ENCODE data around the gene PDE7B. TPM values are rescaled to one million over a fixed set of nuclear protein-coding genes. Genes with fewer than 3 reads are reported as not detected.

The PDE7B gene
- total RNA-seq, 4 donors from 2014 or later: 1.4 to 11.6 (median 3.5) TPM

DNA sequence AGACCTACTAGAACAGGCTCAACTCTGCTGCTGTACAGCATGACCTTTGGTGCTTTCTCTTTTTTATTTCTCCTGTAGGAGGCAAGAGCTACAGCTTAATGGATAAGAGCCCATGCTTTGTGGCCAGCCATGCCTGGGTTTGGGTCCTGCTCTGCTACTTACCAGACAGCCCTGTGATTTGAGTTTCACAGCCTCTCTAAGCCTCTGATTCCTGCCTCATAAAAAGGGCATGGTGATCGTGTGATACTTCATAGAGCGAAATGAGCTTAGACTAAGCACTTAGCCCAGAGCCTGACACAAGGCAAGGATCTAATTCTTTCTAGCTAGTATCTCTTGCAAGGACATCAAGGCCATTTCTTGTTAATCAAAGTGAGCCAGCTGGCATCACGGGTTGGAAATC is 19.3 kb upstream of the PDE7B start:
- no peak for DNase-seq
- no peak for TF ChIP-seq CTCF (IDR thresholded peaks at IDR 0.05)
- TF ChIP-seq POLR2A (IDR thresholded peaks at IDR 0.05): no peak
- H3K27me3 ChIP-seq: no peaks in the 10 kb centered on the region

GRCh38 chr6:135833771-135834170 is 17.7 kb upstream of the PDE7B start:
- Histone ChIP-seq H3K36me3 (no peaks in the 10 kb centered on the region), H3K27ac (no peak overlapping the region)
- TF ChIP-seq POLR2A (IDR thresholded peaks at IDR 0.05): no peak
- no peak for TF ChIP-seq CTCF (IDR thresholded peaks at IDR 0.05)

More for the DNA sequence above, 19.3 kb upstream of the PDE7B start:
- Histone ChIP-seq H3K4me3 (no peak overlapping the region), H3K27ac (no peak overlapping the region), H3K9me3 (no peaks in the 10 kb centered on the region), H3K36me3 (no peaks in the 10 kb centered on the region), H3K4me1 (no peaks in the 10 kb centered on the region)

DNA sequence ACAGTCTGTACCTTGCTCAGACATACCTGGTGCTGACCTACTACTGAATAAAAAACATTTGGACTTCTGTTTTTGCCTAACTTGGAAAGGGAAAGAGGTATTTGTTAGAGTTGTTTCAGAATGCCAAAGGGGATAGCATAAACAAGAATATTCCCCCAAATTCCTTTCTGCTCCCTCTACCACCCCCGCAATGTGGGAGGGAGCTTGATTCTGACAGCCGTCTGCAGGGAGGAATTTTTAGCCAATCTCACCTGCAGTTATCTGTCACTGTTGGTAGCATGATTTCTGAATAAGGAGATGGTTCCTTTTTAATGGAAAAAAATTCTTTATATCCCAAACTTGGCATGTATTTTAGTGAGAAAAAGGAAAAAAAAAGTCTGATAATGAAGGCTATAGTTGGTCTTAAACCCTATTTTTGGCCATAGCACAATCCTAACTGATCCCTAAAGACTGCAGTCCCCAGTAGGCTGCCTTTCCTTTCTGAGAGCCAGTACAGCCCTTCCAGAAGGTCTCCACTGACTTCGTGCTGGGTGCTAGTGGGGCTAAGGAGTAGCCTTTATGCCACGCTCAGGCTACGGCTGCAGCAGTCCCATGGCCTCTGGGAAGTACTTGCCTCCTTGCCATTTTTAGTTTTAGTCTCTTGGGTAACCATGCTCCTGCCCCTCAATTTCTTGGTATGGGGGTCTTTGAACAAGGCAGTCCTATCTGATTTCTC is 13.6 kb upstream of the PDE7B start:
- no peaks in the 10 kb centered on the region for H3K27me3 ChIP-seq
- no peak overlapping the region for H3K27ac ChIP-seq
- no peaks in the 10 kb centered on the region for H3K36me3 ChIP-seq
- no peak overlapping the region for H3K4me3 ChIP-seq
- no peak for DNase-seq
- H3K4me1 ChIP-seq: no peaks in the 10 kb centered on the region
- no peaks in the 10 kb centered on the region for H3K9me3 ChIP-seq
- TF ChIP-seq POLR2A (IDR thresholded peaks at IDR 0.05) (no peak), CTCF (IDR thresholded peaks at IDR 0.05) (no peak)

More at GRCh38 chr6:135833771-135834170, 17.7 kb upstream of the PDE7B start:
- no peaks in the 10 kb centered on the region for H3K27me3 ChIP-seq
- no peaks in the 10 kb centered on the region for H3K9me3 ChIP-seq
- no peak for DNase-seq
- no peaks in the 10 kb centered on the region for H3K4me1 ChIP-seq
- H3K4me3 ChIP-seq: no peak overlapping the region

- no peak for TF ChIP-seq CTCF (IDR thresholded peaks at IDR 0.05)
- no peak for DNase-seq
- H3K4me1 ChIP-seq: no peaks in the 10 kb centered on the region
- H3K4me3 ChIP-seq: no peak overlapping the region
- no peaks in the 10 kb centered on the region for H3K9me3 ChIP-seq
- H3K27me3 ChIP-seq: no peaks in the 10 kb centered on the region
- no peak overlapping the region for H3K27ac ChIP-seq
- H3K36me3 ChIP-seq: no peaks in the 10 kb centered on the region
Observed at GRCh38 chr6:135839121-135839520, 12.4 kb upstream of the PDE7B start.

DNA sequence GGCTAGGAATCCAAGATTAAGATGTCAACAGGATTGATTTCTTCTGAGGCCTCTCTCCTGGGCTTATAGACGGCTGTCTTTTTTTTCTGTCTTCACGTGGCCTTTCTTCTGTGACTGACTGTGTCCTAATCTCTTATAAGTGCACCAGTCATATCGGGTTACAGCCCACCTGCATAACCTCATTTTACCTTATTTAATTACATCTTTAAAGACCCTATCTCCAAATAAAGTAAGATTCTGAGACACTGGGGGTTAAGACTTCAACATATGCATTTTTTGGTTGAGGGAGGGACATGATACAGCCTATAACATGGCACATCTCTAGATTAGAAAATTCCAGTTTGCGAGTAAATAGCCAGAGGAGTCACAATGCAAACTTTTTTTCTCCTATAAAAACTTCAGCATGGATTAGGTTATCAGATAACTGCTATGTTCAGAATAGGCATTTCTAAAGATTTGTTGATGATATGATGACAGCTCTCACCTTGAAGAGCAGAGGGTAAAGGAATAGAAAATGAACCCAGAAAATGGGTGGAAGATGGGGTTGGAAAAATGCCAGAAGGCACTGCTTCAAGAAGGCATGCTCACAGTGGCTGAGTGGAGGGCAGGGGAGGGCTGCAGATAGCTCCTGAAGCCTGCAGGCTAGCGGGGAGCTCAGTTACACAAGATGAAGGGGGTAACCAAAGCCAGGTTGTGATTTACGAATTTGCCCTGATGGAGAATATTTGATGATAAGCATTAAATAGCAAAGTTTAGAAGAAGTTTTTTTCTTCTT is 8.7 kb upstream of the PDE7B start:
- H3K4me3 ChIP-seq: no peak overlapping the region
- no peak overlapping the region for H3K27ac ChIP-seq
- no peak for DNase-seq
- H3K27me3 ChIP-seq: no peaks in the 10 kb centered on the region
- no peaks in the 10 kb centered on the region for H3K9me3 ChIP-seq
- no peak for TF ChIP-seq CTCF (IDR thresholded peaks at IDR 0.05)
- TF ChIP-seq POLR2A (IDR thresholded peaks at IDR 0.05): no peak
- no peaks in the 10 kb centered on the region for H3K36me3 ChIP-seq
- no peaks in the 10 kb centered on the region for H3K4me1 ChIP-seq

Measured in Peyer's patch (tissue), 4 donors.